GM21360 (cell line): ENCODE data around the gene OR5AN1.

ENCODE experiments used
- ATAC-seq: cut with Tn5 transposase; IDR thresholded peaks from one replicate; pipeline ENCODE4 v1.9.1; 2021; ENCODE audit warnings: mild to moderate bottlenecking, moderate library complexity; ENCODE audit not compliant: unreplicated experiment

The OR5AN1 gene

DNA sequence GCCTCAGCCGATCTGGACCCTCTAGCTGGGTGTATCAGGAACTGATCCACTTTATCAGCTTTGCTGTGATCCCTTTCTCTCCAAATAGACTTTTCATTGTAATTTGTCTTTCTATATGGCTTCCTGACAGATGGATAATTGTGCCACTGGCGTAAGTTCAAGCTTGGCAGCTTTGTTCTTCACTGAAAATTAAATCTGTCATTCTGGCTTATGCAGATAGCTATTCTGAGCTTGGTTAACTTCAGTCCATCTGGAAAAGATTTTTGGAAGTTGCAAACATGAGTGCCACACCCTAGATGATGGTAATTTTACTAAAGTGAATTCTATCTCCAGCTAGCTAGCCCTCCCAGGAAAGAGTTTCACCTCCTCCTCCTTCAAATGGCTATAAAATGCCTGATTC is 59.5 kb downstream of the OR5AN1 start:
- no peak for ATAC-seq
